Hematopoietic multipotent progenitor cell treated with erythropoietin and hydrocortisone succinate and interleukin-3 and kit ligand, for 6 days (in vitro differentiated cells): ENCODE results near the gene SLC25A25.
"Not testable (repeated sequence)": the region's sequence is repeated elsewhere in the genome, so short reads cannot be mapped to it uniquely, and the experiment has no call there.

Experiments
- DNase-seq: peaks from one replicate; pipeline ENCODE4 v3.0.0-alpha.2; 2015

The SLC25A25 gene

GRCh38 chr9:128053560-128053959, 14.5 kb upstream of the SLC25A25 start:
- DNase-seq = no peak

GRCh38 chr9:128054087-128054486, 13.9 kb upstream of the SLC25A25 start:
- no peak for DNase-seq

GRCh38 chr9:128055344-128056040, 12.5 kb upstream of the SLC25A25 start:
- no peak for DNase-seq

GRCh38 chr9:128056086-128056485, 11.9 kb upstream of the SLC25A25 start:
- DNase-seq = no peak

GRCh38 chr9:128056887-128057723, 10.9 kb upstream of the SLC25A25 start:
- DNase-seq = no peak

GRCh38 chr9:128057724-128058409, 10.2 kb upstream of the SLC25A25 start:
- DNase-seq = no peak

GRCh38 chr9:128059365-128059983, 8.6 kb upstream of the SLC25A25 start:
- no peak for DNase-seq

GRCh38 chr9:128061275-128061960, 6.6 kb upstream of the SLC25A25 start:
- no peak for DNase-seq

- DNase-seq = no peak
Observed at GRCh38 chr9:128062279-128062678, 5.8 kb upstream of the SLC25A25 start.

GRCh38 chr9:128062846-128063831, 4.9 kb upstream of the SLC25A25 start:
- no peak for DNase-seq

GRCh38 chr9:128065907-128066712, 1.9 kb upstream of the SLC25A25 start:
- no peak for DNase-seq

GRCh38 chr9:128066713-128067644, 1.1 kb upstream of the SLC25A25 start, which contains the start of gene NAIF1:
NAIF1 (minus strand) TSS chr9:128067320; CDS start chr9:128067101, 219 bp downstream.
- DNase-seq = peak; percentile 100

GRCh38 chr9:128068386-128069205, 564 bp downstream of the SLC25A25 start:
- DNase-seq = no peak

- no peak for DNase-seq
Observed at GRCh38 chr9:128070874-128071273, 2.8 kb downstream of the SLC25A25 start.

GRCh38 chr9:128071475-128071874, 3.4 kb downstream of the SLC25A25 start:
- DNase-seq = not testable (repeated sequence)

GRCh38 chr9:128072144-128073021, 4.4 kb downstream of the SLC25A25 start:
- peak; percentile 85 for DNase-seq

- DNase-seq = peak; percentile 49
Observed at GRCh38 chr9:128073253-128073886, 5.3 kb downstream of the SLC25A25 start.
